GM23338 (cell line): ENCODE measurements around the gene MRPL44. TPM values are rescaled to one million over a fixed set of nuclear protein-coding genes. Genes with fewer than 3 reads are reported as not detected.

Experiments
- ATAC-seq: fragments of 200-7000 bp; cut with Tn5 transposase; 3 replicates; pipeline ENCODE4 v1.9.1; 2020
- DNase-seq: peaks from one replicate; pipeline ENCODE4 v3.0.0-alpha.2; 2015; ENCODE audit warnings: low spot score
- H2AFZ ChIP-seq: fragments of 200-600 bp; sonication (generic); 2 replicates; pipeline ENCODE4 v1.8.0; 2016; ENCODE audit warnings: antibody characterized with exemption, mild to moderate bottlenecking, moderate library complexity
- H3F3A ChIP-seq: fragments of 200-600 bp; sonication (generic); replicated peaks from 2 replicates; pipeline ENCODE4 v1.8.0; 2017; ENCODE audit warnings: antibody characterized with exemption, mixed run types, low read depth
- H3K27ac ChIP-seq: fragments of 200-600 bp; sonication (generic); 2 replicates; pipeline ENCODE4 v1.6.1; 2016; ENCODE audit warnings: low read depth
- H3K27me3 ChIP-seq: fragments of 200-600 bp; sonication (generic); 2 replicates; pipeline ENCODE4 v1.8.0; 2016; ENCODE audit warnings: mild to moderate bottlenecking, mixed run types, moderate library complexity; ENCODE audit not compliant: insufficient read depth
- H3K36me3 ChIP-seq: fragments of 200-600 bp; sonication (generic); 2 replicates; pipeline ENCODE4 v1.8.0; 2016; ENCODE audit warnings: mild to moderate bottlenecking; ENCODE audit not compliant: insufficient read depth
- H3K4me1 ChIP-seq: fragments of 200-600 bp; sonication (generic); 2 replicates; pipeline ENCODE4 v1.8.0; 2016; ENCODE audit warnings: mild to moderate bottlenecking, moderate library complexity; ENCODE audit not compliant: insufficient read depth
- H3K4me2 ChIP-seq: fragments of 200-600 bp; sonication (generic); 2 replicates; pipeline ENCODE4 v1.7.1; 2017; ENCODE audit warnings: mixed run types
- H3K4me3 ChIP-seq: fragments of 200-600 bp; sonication (generic); 2 replicates; pipeline ENCODE4 v1.6.1; 2016; ENCODE audit warnings: mixed run types
- H3K79me2 ChIP-seq: fragments of 200-600 bp; sonication (generic); replicated peaks from 2 replicates; pipeline ENCODE4 v1.8.0; 2017; ENCODE audit warnings: mild to moderate bottlenecking; ENCODE audit not compliant: insufficient read depth
- H3K9me2 ChIP-seq: fragments of 200-600 bp; sonication (generic); 2 replicates; pipeline ENCODE4 v1.8.0; 2017; ENCODE audit not compliant: insufficient read depth
- H4K20me1 ChIP-seq: fragments of 200-600 bp; sonication (generic); replicated peaks from 2 replicates; pipeline ENCODE4 v1.8.0; 2017; ENCODE audit warnings: mild to moderate bottlenecking; ENCODE audit not compliant: insufficient read depth
- H3K27ac Mint-ChIP-seq: 2 replicates; pipeline ENCODE4 v1.8.0; 2020; ENCODE audit warnings: inconsistent platforms, mild to moderate bottlenecking, moderate library complexity, mixed read lengths
- H3K27me3 Mint-ChIP-seq: 3 replicates; pipeline ENCODE4 v1.8.0; 2022; ENCODE audit warnings: low read depth, mild to moderate bottlenecking, moderate library complexity, mixed read lengths, inconsistent platforms; ENCODE audit not compliant: insufficient read depth, poor library complexity
- H3K36me3 Mint-ChIP-seq: 3 replicates; pipeline ENCODE4 v1.8.0; 2021; ENCODE audit warnings: low read depth, mild to moderate bottlenecking, inconsistent platforms, moderate library complexity, mixed read lengths
- H3K4me1 Mint-ChIP-seq: 3 replicates; pipeline ENCODE4 v1.8.0; 2020; ENCODE audit warnings: mild to moderate bottlenecking, inconsistent platforms, mixed read lengths
- H3K4me3 Mint-ChIP-seq: 3 replicates; pipeline ENCODE4 v1.8.0; 2021; ENCODE audit warnings: moderate library complexity, mild to moderate bottlenecking, inconsistent platforms, mixed read lengths
- H3K9me3 Mint-ChIP-seq: 3 replicates; pipeline ENCODE4 v1.8.0; 2020; ENCODE audit warnings: moderate library complexity, mild to moderate bottlenecking, inconsistent platforms, mixed read lengths
- CREB1 ChIP-seq: fragments of 250-450 bp; sonication (Bioruptor Pico); IDR thresholded peaks from 2 replicates; pipeline ENCODE4 v1.5.0; 2020; ENCODE audit warnings: low read depth, mild to moderate bottlenecking, moderate library complexity
- ETS1 ChIP-seq: IDR thresholded peaks from 2 replicates; pipeline ENCODE4 v1.6.1; 2016; ENCODE audit warnings: antibody characterized with exemption
- EZH2 ChIP-seq: fragments of 200-600 bp; sonication (generic); IDR thresholded peaks from one replicate; pipeline ENCODE4 v1.8.0; 2017; ENCODE audit warnings: antibody characterized with exemption, mild to moderate bottlenecking, low read depth; ENCODE audit not compliant: unreplicated experiment
- EZH2phosphoT487 ChIP-seq: fragments of 200-600 bp; sonication (generic); IDR thresholded peaks from one replicate; pipeline ENCODE4 v1.8.1; 2018; ENCODE audit warnings: antibody characterized with exemption; ENCODE audit not compliant: unreplicated experiment
- JUNB ChIP-seq: IDR thresholded peaks from one replicate; pipeline ENCODE4 v1.6.1; 2016; ENCODE audit warnings: antibody characterized with exemption; ENCODE audit not compliant: unreplicated experiment
- NANOG ChIP-seq: IDR thresholded peaks from 2 replicates; pipeline ENCODE4 v1.6.1; 2016; ENCODE audit warnings: antibody characterized with exemption, borderline replicate concordance
- POLR2AphosphoS5 ChIP-seq: IDR thresholded peaks from 2 replicates; pipeline ENCODE4 v1.6.1; 2016; ENCODE audit warnings: antibody characterized with exemption, low read depth
- STAT1 ChIP-seq: IDR thresholded peaks from one replicate; pipeline ENCODE4 v1.6.1; 2016; ENCODE audit warnings: antibody characterized with exemption; ENCODE audit not compliant: unreplicated experiment
- ZNF114 ChIP-seq: fragments of 250-450 bp; sonication (Bioruptor Pico); IDR thresholded peaks from 2 replicates; pipeline ENCODE4 v1.5.0; 2020; ENCODE audit warnings: mild to moderate bottlenecking, moderate library complexity
- ZNF331 ChIP-seq: fragments of 250-450 bp; sonication (Bioruptor Pico); IDR thresholded peaks from 2 replicates; pipeline ENCODE4 v1.5.0; 2020; ENCODE audit warnings: low read depth, mild to moderate bottlenecking, moderate library complexity
- polyA plus RNA-seq: library from polyadenylated mRNA; unstranded; fragments of >200 nt; fragmentation: Nextera tagmentation; extraction: Ambion mirVana; gene quantifications from 2 replicates; pipeline ENCODE4 v1.2.1, GENCODE V29; 2016
- total RNA-seq: library from RNA; depleted of rRNA; stranded (reverse); fragments of >200 nt; shearing (Covaris generic); gene quantifications from 2 replicates; pipeline ENCODE4 v1.2.3, GENCODE V29; 2014
- TF ChIP-seq, protein P1 (sequence below): fragments of 250-450 bp; sonication (Bioruptor Pico); IDR thresholded peaks from 2 replicates; pipeline ENCODE4 v1.5.0; 2020; ENCODE audit warnings: mild to moderate bottlenecking, moderate library complexity
- TF ChIP-seq, protein P2 (sequence below): IDR thresholded peaks from one replicate; pipeline ENCODE4 v1.6.1; 2018; ENCODE audit warnings: antibody characterized with exemption; ENCODE audit not compliant: unreplicated experiment
- TF ChIP-seq, protein P3 (sequence below), 2 experiments: fragments of 200-600 bp in 1 of 2; sonication (generic) in 1 of 2; conservative IDR thresholded peaks; 2 replicates each; pipeline versions ENCODE4 v1.5.1 to v1.6.1; 2016 to 2017; ENCODE audit warnings: antibody characterized with exemption in 2 of 2, low read depth in 2 of 2, mild to moderate bottlenecking in 2 of 2, moderate library complexity in 1 of 2

MRPL44 gene
- total and polyA plus RNA-seq, 2 experiments from 2014 or later: 38.4 to 55.8 TPM

DNA sequence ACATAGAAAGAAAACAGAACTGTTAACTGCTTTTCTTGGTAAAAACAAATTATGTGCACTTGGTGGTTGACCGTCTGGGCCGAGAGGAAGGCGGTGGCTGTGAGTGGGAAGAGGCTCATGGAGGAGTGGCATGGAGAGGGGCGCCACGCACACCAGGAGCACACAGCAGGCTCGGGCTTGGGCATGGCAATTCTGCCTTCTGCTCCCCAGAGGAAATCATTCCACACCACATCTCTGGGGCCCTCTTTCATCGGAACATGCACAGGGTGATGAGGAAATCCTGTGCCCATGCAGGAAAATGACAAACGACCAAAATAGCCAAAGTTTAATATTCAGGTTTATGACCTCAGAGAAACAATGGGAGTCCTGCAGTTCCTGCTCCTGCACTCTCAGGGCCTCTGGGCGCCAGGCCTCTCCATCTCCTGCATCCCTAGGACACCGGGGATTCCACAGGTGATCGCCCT lies 38.6 kb upstream of the MRPL44 start:
- Histone ChIP-seq H3K79me2 (peaks cover 87% of the 10 kb centered on the region), H3K4me1 (no peaks in the 10 kb centered on the region), H3F3A (no peaks in the 10 kb centered on the region), H4K20me1 (peaks cover 29% of the 10 kb centered on the region), H3K4me3 (no peak overlapping the region), H2AFZ (no peak overlapping the region), H3K9me2 (no peaks in the 10 kb centered on the region), H3K36me3 (peaks cover 16% of the 10 kb centered on the region; the same call in 1 of the 2 replicates), H3K4me2 (no peak overlapping the region), H3K27me3 (no peaks in the 10 kb centered on the region), H3K27ac (no peak overlapping the region)
- ATAC-seq (no peak; the same call in 2 of the 3 replicates), DNase-seq (no peak)
- H3K4me3 Mint-ChIP-seq: no peak overlapping the region
- TF ChIP-seq, protein P1, sequence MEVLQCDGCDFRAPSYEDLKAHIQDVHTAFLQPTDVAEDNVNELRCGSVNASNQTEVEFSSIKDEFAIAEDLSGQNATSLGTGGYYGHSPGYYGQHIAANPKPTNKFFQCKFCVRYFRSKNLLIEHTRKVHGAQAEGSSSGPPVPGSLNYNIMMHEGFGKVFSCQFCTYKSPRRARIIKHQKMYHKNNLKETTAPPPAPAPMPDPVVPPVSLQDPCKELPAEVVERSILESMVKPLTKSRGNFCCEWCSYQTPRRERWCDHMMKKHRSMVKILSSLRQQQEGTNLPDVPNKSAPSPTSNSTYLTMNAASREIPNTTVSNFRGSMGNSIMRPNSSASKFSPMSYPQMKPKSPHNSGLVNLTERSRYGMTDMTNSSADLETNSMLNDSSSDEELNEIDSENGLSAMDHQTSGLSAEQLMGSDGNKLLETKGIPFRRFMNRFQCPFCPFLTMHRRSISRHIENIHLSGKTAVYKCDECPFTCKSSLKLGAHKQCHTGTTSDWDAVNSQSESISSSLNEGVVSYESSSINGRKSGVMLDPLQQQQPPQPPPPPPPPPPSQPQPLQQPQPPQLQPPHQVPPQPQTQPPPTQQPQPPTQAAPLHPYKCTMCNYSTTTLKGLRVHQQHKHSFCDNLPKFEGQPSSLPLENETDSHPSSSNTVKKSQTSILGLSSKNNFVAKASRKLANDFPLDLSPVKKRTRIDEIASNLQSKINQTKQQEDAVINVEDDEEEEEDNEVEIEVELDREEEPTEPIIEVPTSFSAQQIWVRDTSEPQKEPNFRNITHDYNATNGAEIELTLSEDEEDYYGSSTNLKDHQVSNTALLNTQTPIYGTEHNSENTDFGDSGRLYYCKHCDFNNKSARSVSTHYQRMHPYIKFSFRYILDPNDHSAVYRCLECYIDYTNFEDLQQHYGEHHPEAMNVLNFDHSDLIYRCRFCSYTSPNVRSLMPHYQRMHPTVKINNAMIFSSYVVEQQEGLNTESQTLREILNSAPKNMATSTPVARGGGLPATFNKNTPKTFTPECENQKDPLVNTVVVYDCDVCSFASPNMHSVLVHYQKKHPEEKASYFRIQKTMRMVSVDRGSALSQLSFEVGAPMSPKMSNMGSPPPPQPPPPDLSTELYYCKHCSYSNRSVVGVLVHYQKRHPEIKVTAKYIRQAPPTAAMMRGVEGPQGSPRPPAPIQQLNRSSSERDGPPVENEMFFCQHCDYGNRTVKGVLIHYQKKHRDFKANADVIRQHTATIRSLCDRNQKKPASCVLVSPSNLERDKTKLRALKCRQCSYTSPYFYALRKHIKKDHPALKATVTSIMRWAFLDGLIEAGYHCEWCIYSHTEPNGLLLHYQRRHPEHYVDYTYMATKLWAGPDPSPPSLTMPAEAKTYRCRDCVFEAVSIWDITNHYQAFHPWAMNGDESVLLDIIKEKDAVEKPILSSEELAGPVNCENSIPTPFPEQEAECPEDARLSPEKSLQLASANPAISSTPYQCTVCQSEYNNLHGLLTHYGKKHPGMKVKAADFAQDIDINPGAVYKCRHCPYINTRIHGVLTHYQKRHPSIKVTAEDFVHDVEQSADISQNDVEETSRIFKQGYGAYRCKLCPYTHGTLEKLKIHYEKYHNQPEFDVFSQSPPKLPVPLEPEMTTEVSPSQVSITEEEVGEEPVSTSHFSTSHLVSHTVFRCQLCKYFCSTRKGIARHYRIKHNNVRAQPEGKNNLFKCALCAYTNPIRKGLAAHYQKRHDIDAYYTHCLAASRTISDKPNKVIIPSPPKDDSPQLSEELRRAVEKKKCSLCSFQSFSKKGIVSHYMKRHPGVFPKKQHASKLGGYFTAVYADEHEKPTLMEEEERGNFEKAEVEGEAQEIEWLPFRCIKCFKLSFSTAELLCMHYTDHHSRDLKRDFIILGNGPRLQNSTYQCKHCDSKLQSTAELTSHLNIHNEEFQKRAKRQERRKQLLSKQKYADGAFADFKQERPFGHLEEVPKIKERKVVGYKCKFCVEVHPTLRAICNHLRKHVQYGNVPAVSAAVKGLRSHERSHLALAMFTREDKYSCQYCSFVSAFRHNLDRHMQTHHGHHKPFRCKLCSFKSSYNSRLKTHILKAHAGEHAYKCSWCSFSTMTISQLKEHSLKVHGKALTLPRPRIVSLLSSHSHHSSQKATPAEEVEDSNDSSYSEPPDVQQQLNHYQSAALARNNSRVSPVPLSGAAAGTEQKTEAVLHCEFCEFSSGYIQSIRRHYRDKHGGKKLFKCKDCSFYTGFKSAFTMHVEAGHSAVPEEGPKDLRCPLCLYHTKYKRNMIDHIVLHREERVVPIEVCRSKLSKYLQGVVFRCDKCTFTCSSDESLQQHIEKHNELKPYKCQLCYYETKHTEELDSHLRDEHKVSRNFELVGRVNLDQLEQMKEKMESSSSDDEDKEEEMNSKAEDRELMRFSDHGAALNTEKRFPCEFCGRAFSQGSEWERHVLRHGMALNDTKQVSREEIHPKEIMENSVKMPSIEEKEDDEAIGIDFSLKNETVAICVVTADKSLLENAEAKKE (CRISPR knock-in tag): no peak
- no peak for TF ChIP-seq ETS1
- TF ChIP-seq STAT1: no peak
- TF ChIP-seq EZH2: no peak
- no peak for TF ChIP-seq EZH2phosphoT487
- no peak for TF ChIP-seq JUNB
- TF ChIP-seq, protein P2, sequence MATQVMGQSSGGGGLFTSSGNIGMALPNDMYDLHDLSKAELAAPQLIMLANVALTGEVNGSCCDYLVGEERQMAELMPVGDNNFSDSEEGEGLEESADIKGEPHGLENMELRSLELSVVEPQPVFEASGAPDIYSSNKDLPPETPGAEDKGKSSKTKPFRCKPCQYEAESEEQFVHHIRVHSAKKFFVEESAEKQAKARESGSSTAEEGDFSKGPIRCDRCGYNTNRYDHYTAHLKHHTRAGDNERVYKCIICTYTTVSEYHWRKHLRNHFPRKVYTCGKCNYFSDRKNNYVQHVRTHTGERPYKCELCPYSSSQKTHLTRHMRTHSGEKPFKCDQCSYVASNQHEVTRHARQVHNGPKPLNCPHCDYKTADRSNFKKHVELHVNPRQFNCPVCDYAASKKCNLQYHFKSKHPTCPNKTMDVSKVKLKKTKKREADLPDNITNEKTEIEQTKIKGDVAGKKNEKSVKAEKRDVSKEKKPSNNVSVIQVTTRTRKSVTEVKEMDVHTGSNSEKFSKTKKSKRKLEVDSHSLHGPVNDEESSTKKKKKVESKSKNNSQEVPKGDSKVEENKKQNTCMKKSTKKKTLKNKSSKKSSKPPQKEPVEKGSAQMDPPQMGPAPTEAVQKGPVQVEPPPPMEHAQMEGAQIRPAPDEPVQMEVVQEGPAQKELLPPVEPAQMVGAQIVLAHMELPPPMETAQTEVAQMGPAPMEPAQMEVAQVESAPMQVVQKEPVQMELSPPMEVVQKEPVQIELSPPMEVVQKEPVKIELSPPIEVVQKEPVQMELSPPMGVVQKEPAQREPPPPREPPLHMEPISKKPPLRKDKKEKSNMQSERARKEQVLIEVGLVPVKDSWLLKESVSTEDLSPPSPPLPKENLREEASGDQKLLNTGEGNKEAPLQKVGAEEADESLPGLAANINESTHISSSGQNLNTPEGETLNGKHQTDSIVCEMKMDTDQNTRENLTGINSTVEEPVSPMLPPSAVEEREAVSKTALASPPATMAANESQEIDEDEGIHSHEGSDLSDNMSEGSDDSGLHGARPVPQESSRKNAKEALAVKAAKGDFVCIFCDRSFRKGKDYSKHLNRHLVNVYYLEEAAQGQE: no peak
- no peak for TF ChIP-seq NANOG
- no peak for TF ChIP-seq ZNF114 (CRISPR knock-in tag)
- no peak for TF ChIP-seq POLR2AphosphoS5
- no peak for TF ChIP-seq CREB1 (CRISPR knock-in tag)
- TF ChIP-seq ZNF331 (CRISPR knock-in tag): no peak
- TF ChIP-seq, protein P3, sequence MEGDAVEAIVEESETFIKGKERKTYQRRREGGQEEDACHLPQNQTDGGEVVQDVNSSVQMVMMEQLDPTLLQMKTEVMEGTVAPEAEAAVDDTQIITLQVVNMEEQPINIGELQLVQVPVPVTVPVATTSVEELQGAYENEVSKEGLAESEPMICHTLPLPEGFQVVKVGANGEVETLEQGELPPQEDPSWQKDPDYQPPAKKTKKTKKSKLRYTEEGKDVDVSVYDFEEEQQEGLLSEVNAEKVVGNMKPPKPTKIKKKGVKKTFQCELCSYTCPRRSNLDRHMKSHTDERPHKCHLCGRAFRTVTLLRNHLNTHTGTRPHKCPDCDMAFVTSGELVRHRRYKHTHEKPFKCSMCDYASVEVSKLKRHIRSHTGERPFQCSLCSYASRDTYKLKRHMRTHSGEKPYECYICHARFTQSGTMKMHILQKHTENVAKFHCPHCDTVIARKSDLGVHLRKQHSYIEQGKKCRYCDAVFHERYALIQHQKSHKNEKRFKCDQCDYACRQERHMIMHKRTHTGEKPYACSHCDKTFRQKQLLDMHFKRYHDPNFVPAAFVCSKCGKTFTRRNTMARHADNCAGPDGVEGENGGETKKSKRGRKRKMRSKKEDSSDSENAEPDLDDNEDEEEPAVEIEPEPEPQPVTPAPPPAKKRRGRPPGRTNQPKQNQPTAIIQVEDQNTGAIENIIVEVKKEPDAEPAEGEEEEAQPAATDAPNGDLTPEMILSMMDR (conservative IDR thresholded peaks at IDR 0.05; ENCODE audit: low read depth in 2 of 2): no peak
- H3K4me1 Mint-ChIP-seq: peaks cover 10% of the 10 kb centered on the region; the same call in 2 of the 3 replicates
- H3K9me3 Mint-ChIP-seq: no peaks in the 10 kb centered on the region
- H3K27me3 Mint-ChIP-seq: peaks cover 5% of the 10 kb centered on the region
- H3K36me3 Mint-ChIP-seq: peaks cover 25% of the 10 kb centered on the region; the same call in 2 of the 3 replicates
- H3K27ac Mint-ChIP-seq: no peak overlapping the region; the same call in 1 of the 2 replicates
